Ishikawa (cell line): Measurements from ENCODE around the gene NR3C2.

Source experiments
- CEBPB ChIP-seq: IDR thresholded peaks from 2 replicates; pipeline ENCODE4 v1.6.1; 2012
- CREB1 ChIP-seq: IDR thresholded peaks from 2 replicates; pipeline ENCODE4 v1.6.1; 2012; ENCODE audit warnings: low read depth
- EGR1 ChIP-seq: IDR thresholded peaks from 2 replicates; pipeline ENCODE4 v1.6.1; 2012
- EP300 ChIP-seq: IDR thresholded peaks from 2 replicates; pipeline ENCODE4 v1.6.1; 2012; ENCODE audit warnings: borderline replicate concordance
- FOXM1 ChIP-seq: IDR thresholded peaks from 2 replicates; pipeline ENCODE4 v1.6.1; 2012; ENCODE audit warnings: low read depth, borderline replicate concordance
- MAX ChIP-seq: IDR thresholded peaks from 2 replicates; pipeline ENCODE4 v1.6.1; 2012
- NFIC ChIP-seq: IDR thresholded peaks from 2 replicates; pipeline ENCODE4 v1.6.1; 2012
- RAD21 ChIP-seq: IDR thresholded peaks from 2 replicates; pipeline ENCODE4 v1.6.1; 2012; ENCODE audit warnings: low read depth
- REST ChIP-seq: IDR thresholded peaks from 2 replicates; pipeline ENCODE4 v1.6.1; 2012; ENCODE audit warnings: low read depth, mild to moderate bottlenecking
- TAF1 ChIP-seq: IDR thresholded peaks from 2 replicates; pipeline ENCODE4 v1.6.1; 2012; ENCODE audit warnings: low read depth, mild to moderate bottlenecking
- TCF12 ChIP-seq: IDR thresholded peaks from 2 replicates; pipeline ENCODE4 v1.6.1; 2012; ENCODE audit warnings: low read depth
- TEAD4 ChIP-seq: IDR thresholded peaks from 2 replicates; pipeline ENCODE4 v1.6.1; 2012
- USF1 ChIP-seq: IDR thresholded peaks from 2 replicates; pipeline ENCODE4 v1.6.1; 2012
- YY1 ChIP-seq: IDR thresholded peaks from 2 replicates; pipeline ENCODE4 v1.6.1; 2012; ENCODE audit warnings: low read depth
- ZBTB7A ChIP-seq: IDR thresholded peaks from 2 replicates; pipeline ENCODE4 v1.6.1; 2012; ENCODE audit warnings: low read depth

Gene NR3C2

GRCh38 chr4:148120216-148120615 lies 322.0 kb downstream of the NR3C2 start:
- TF ChIP-seq YY1: no peak
- TF ChIP-seq NFIC: no peak
- TF ChIP-seq RAD21: no peak
- TF ChIP-seq MAX: no peak
- TF ChIP-seq REST: no peak
- TF ChIP-seq TAF1: no peak
- TF ChIP-seq FOXM1: no peak
- TF ChIP-seq EGR1: no peak
- TF ChIP-seq CREB1: no peak
- no peak for TF ChIP-seq TEAD4

GRCh38 chr4:148118633-148119032 lies 323.6 kb downstream of the NR3C2 start:
- TF ChIP-seq TEAD4 (no peak), USF1 (no peak), TAF1 (no peak), CREB1 (no peak), FOXM1 (no peak), NFIC (no peak), REST (no peak), EGR1 (no peak), MAX (no peak), YY1 (no peak)

- TF ChIP-seq NFIC: no peak
- no peak for TF ChIP-seq CEBPB
- TF ChIP-seq MAX: no peak
- TF ChIP-seq USF1: no peak
- no peak for TF ChIP-seq CREB1
- no peak for TF ChIP-seq ZBTB7A
- TF ChIP-seq TEAD4: no peak
- no peak for TF ChIP-seq RAD21
- TF ChIP-seq EP300: no peak
- TF ChIP-seq TCF12: no peak
- no peak for TF ChIP-seq YY1
- TF ChIP-seq TAF1: no peak
- TF ChIP-seq FOXM1: no peak
- TF ChIP-seq EGR1: no peak
Observed at GRCh38 chr4:148118179-148118578, 324.0 kb downstream of the NR3C2 start.

- TF ChIP-seq USF1 (no peak), YY1 (no peak), CEBPB (no peak), ZBTB7A (no peak)
Observed at GRCh38 chr4:148116969-148117368, 325.2 kb downstream of the NR3C2 start.

- no peak for TF ChIP-seq TEAD4
- no peak for TF ChIP-seq RAD21
- no peak for TF ChIP-seq FOXM1
- no peak for TF ChIP-seq ZBTB7A
- no peak for TF ChIP-seq TAF1
- TF ChIP-seq TCF12: no peak
- no peak for TF ChIP-seq USF1
- no peak for TF ChIP-seq EP300
- TF ChIP-seq MAX: no peak
- TF ChIP-seq CREB1: no peak
Observed at GRCh38 chr4:148116264-148116663, 325.9 kb downstream of the NR3C2 start.
